ENCODE data around the gene LIMD2. TPM values are rescaled to one million over a fixed set of nuclear protein-coding genes. Genes with fewer than 3 reads are reported as not detected.

The LIMD2 gene
- total and polyA plus RNA-seq, 2 experiments from 2014 or later: 20.7 to 31.1 TPM

GRCh38 chr17:63695889-63696288 is 4.0 kb downstream of the LIMD2 start:
- H3K79me2 ChIP-seq: no peaks in the 10 kb centered on the region
- H3K4me1 ChIP-seq (ENCODE audit: insufficient read depth): peaks cover 10% of the 10 kb centered on the region
- no peaks in the 10 kb centered on the region for H3K9me2 ChIP-seq (replicated peaks; ENCODE audit: insufficient read depth)
- H3K27me3 ChIP-seq: no peaks in the 10 kb centered on the region
- 87% methylated on average over 6 of the region's 6 CpGs for WGBS (ENCODE audit: low lambda C conversion rate, missing lambda C conversion rate)
- DNase-seq (ENCODE audit: low spot score): no peak
- H3K4me3 ChIP-seq: no peak overlapping the region
- TF ChIP-seq EZH2 (IDR thresholded peaks at IDR 0.05; ENCODE audit: borderline replicate concordance) (no peak), CTCF (IDR thresholded peaks at IDR 0.05; ENCODE audit: poor library complexity) (no peak), EZH2phosphoT487 (IDR thresholded peaks at IDR 0.05; ENCODE audit: low read depth, severe bottlenecking, unreplicated experiment) (no peak)
- no peaks in the 10 kb centered on the region for H3K9me3 ChIP-seq (ENCODE audit: low read depth)
- H2AFZ ChIP-seq: no peak overlapping the region
- H3K36me3 ChIP-seq (replicated peaks; ENCODE audit: insufficient read depth, low read depth): no peaks in the 10 kb centered on the region
- no peak overlapping the region for H3K4me2 ChIP-seq
- no peaks in the 10 kb centered on the region for H4K20me1 ChIP-seq (ENCODE audit: insufficient read depth, poor library complexity, severe bottlenecking)
- no peak overlapping the region for H3K27ac ChIP-seq

- Histone ChIP-seq H4K20me1 (ENCODE audit: insufficient read depth, poor library complexity, severe bottlenecking) (no peaks in the 10 kb centered on the region), H2AFZ (no peak overlapping the region), H3K27me3 (no peaks in the 10 kb centered on the region), H3K27ac (no peak overlapping the region), H3K4me2 (no peak overlapping the region), H3K4me1 (ENCODE audit: insufficient read depth) (peaks cover 7% of the 10 kb centered on the region), H3K4me3 (no peak overlapping the region), H3K79me2 (no peaks in the 10 kb centered on the region), H3K36me3 (replicated peaks; ENCODE audit: insufficient read depth, low read depth) (no peaks in the 10 kb centered on the region), H3K9me2 (replicated peaks; ENCODE audit: insufficient read depth) (no peaks in the 10 kb centered on the region), H3K9me3 (ENCODE audit: low read depth) (no peaks in the 10 kb centered on the region)
- TF ChIP-seq CTCF (IDR thresholded peaks at IDR 0.05; ENCODE audit: poor library complexity) (no peak), EZH2phosphoT487 (IDR thresholded peaks at IDR 0.05; ENCODE audit: low read depth, severe bottlenecking, unreplicated experiment) (no peak), EZH2 (IDR thresholded peaks at IDR 0.05; ENCODE audit: borderline replicate concordance) (no peak)
- DNase-seq (ENCODE audit: low spot score): no peak
- WGBS (ENCODE audit: low lambda C conversion rate, missing lambda C conversion rate): 90% methylated on average over 15 of the region's 15 CpGs
Measured at GRCh38 chr17:63694950-63695773, 4.8 kb downstream of the LIMD2 start.

- peaks cover 7% of the 10 kb centered on the region for H3K4me1 ChIP-seq (ENCODE audit: insufficient read depth)
- no peaks in the 10 kb centered on the region for H3K9me2 ChIP-seq (replicated peaks; ENCODE audit: insufficient read depth)
- H3K27ac ChIP-seq: no peak overlapping the region
- no peaks in the 10 kb centered on the region for H4K20me1 ChIP-seq (ENCODE audit: insufficient read depth, poor library complexity, severe bottlenecking)
- DNase-seq (ENCODE audit: low spot score): no peak
- H3K27me3 ChIP-seq: no peaks in the 10 kb centered on the region
- H2AFZ ChIP-seq: no peak overlapping the region
- 87% methylated on average over 12 of the region's 12 CpGs for WGBS (ENCODE audit: low lambda C conversion rate, missing lambda C conversion rate)
- no peak overlapping the region for H3K4me2 ChIP-seq
- no peaks in the 10 kb centered on the region for H3K36me3 ChIP-seq (replicated peaks; ENCODE audit: insufficient read depth, low read depth)
- H3K9me3 ChIP-seq (ENCODE audit: low read depth): no peaks in the 10 kb centered on the region
- TF ChIP-seq CTCF (IDR thresholded peaks at IDR 0.05; ENCODE audit: poor library complexity) (no peak), EZH2phosphoT487 (IDR thresholded peaks at IDR 0.05; ENCODE audit: low read depth, severe bottlenecking, unreplicated experiment) (no peak), EZH2 (IDR thresholded peaks at IDR 0.05; ENCODE audit: borderline replicate concordance) (no peak)
- no peak overlapping the region for H3K4me3 ChIP-seq
- no peaks in the 10 kb centered on the region for H3K79me2 ChIP-seq
Measured at GRCh38 chr17:63694229-63694949, 5.5 kb downstream of the LIMD2 start.

Data from hepatocyte (in vitro differentiated cells).